H1 (cell line): ENCODE results near the gene ZDHHC23. TPM values are rescaled to one million over a fixed set of nuclear protein-coding genes. Genes with fewer than 3 reads are reported as not detected.

ENCODE experiments used
- CTCF ChIA-PET: fragments of 300-600 bp; sonication (Branson Sonifier 250); formaldehyde crosslinking; loops from one replicate; lab custom pipeline; 2021; ENCODE audit not compliant: partially characterized antibody; lab: Charles Lee
- POLR2A ChIA-PET: fragments of 300-600 bp; sonication (Branson Sonifier 250); formaldehyde crosslinking; loops from one replicate; lab custom pipeline; 2021; ENCODE audit warnings: inconsistent platforms; ENCODE audit not compliant: partially characterized antibody; lab: Charles Lee
- DNase-seq, 2 experiments: peaks; one replicate each; pipeline versions ENCODE4 v3.0.0 to v3.0.0-alpha.2; 2010 to 2022; ENCODE audit warnings: low spot score in 2 of 2, low read depth in 1 of 2, mixed read lengths in 1 of 2
- FAIRE-seq: peaks from 2 replicates; lab custom pipeline; 2011; peaks lifted over from hg19 to GRCh38; lab: Jason Lieb, UNC
- H2AFZ ChIP-seq: 2 replicates; pipeline ENCODE4 v1.8.1; 2012; ENCODE audit warnings: low read length, inconsistent platforms
- H2AK5ac ChIP-seq: 2 replicates; pipeline ENCODE4 v1.6.1; 2013; ENCODE audit warnings: low read depth, low read length
- H2BK120ac ChIP-seq: replicated peaks from 2 replicates; pipeline ENCODE3; 2013; ENCODE audit warnings: low read depth, low read length, inconsistent platforms
- H2BK12ac ChIP-seq: 2 replicates; pipeline ENCODE4 v1.6.1; 2013; ENCODE audit warnings: low read depth, low read length
- H2BK15ac ChIP-seq: 2 replicates; pipeline ENCODE4 v1.6.1; 2013; ENCODE audit warnings: low read length
- H2BK20ac ChIP-seq: 2 replicates; pipeline ENCODE4 v1.6.1; 2013; ENCODE audit warnings: low read length
- H2BK5ac ChIP-seq: 2 replicates; pipeline ENCODE4 v1.6.1; 2013; ENCODE audit warnings: low read depth, low read length
- H3K14ac ChIP-seq: 2 replicates; pipeline ENCODE4 v1.6.1; 2013; ENCODE audit warnings: inconsistent platforms; ENCODE audit not compliant: insufficient read length
- H3K18ac ChIP-seq: 2 replicates; pipeline ENCODE4 v1.6.1; 2013; ENCODE audit warnings: low read length; ENCODE audit errors: extremely low read depth
- H3K23ac ChIP-seq: 2 replicates; pipeline ENCODE4 v1.6.1; 2013; ENCODE audit warnings: inconsistent platforms; ENCODE audit not compliant: insufficient read length
- H3K23me2 ChIP-seq: 2 replicates; pipeline ENCODE4 v1.6.1; 2013; ENCODE audit warnings: low read depth, low read length
- H3K27ac ChIP-seq: 2 replicates; pipeline ENCODE4 v1.6.1; 2011; ENCODE audit warnings: low read depth, low read length, inconsistent platforms
- H3K27me3 ChIP-seq, 4 experiments: replicated peaks in 1 of 4; 1 replicate in 1 of 4; 2 replicates in 3 of 4; pipeline versions ENCODE4 v1.6.1 to v1.8.1; 2011 to 2013; ENCODE audit warnings: low read length in 3 of 4, mild to moderate bottlenecking in 3 of 4, inconsistent platforms in 2 of 4, mixed read lengths in 2 of 4, moderate library complexity in 1 of 4; ENCODE audit not compliant: control insufficient read depth in 3 of 4, insufficient read depth in 3 of 4; ENCODE audit errors: extremely low read depth in 1 of 4
- H3K36me3 ChIP-seq, 4 experiments: 2 replicates each; pipeline versions ENCODE4 v1.6.1 to v1.8.1; 2011 to 2013; ENCODE audit warnings: mild to moderate bottlenecking in 4 of 4, low read length in 3 of 4, moderate library complexity in 2 of 4, control low read depth in 1 of 4, inconsistent platforms in 1 of 4; ENCODE audit not compliant: insufficient read depth in 4 of 4, control insufficient read depth in 2 of 4
- H3K4ac ChIP-seq: replicated peaks from 2 replicates; pipeline ENCODE3; 2013; ENCODE audit warnings: low read length, low read depth, mixed read lengths, inconsistent platforms; ENCODE audit not compliant: insufficient read length
- H3K4me1 ChIP-seq, 4 experiments: replicated peaks in 1 of 4; 1 replicate in 1 of 4; 2 replicates in 3 of 4; pipeline versions ENCODE4 v1.6.1 to v1.8.1; 2011 to 2013; ENCODE audit warnings: low read length in 3 of 4, inconsistent platforms in 2 of 4, mixed read lengths in 1 of 4; ENCODE audit not compliant: insufficient read depth in 4 of 4, control insufficient read depth in 3 of 4
- H3K4me2 ChIP-seq, 2 experiments: 2 replicates each; pipeline versions ENCODE4 v1.6.1 to v1.8.1; 2011 to 2013; ENCODE audit warnings: low read depth in 2 of 2, low read length in 2 of 2, control low read depth in 1 of 2, inconsistent platforms in 1 of 2, mild to moderate bottlenecking in 1 of 2; ENCODE audit not compliant: insufficient read depth in 1 of 2
- H3K4me3 ChIP-seq, 4 experiments: fragments of 200-600, 300-600 bp in 1 of 4; sonication (generic), shearing (Covaris generic), sonication (Bioruptor Twin) in 1 of 4; 2 replicates each; pipeline versions ENCODE4 v1.5.1 to v1.8.1; 2011 to 2016; ENCODE audit warnings: low read length in 4 of 4, low read depth in 3 of 4, control low read depth in 2 of 4, inconsistent platforms in 2 of 4, mild to moderate bottlenecking in 2 of 4, mixed read lengths in 1 of 4, moderate library complexity in 1 of 4; ENCODE audit not compliant: insufficient read depth in 2 of 4; ENCODE audit errors: extremely low read depth in 1 of 4
- H3K56ac ChIP-seq: replicated peaks from 2 replicates; pipeline ENCODE3; 2013; ENCODE audit warnings: low read depth, mild to moderate bottlenecking, mixed read lengths, low read length, inconsistent platforms; ENCODE audit not compliant: insufficient read length
- H3K79me1 ChIP-seq: 2 replicates; pipeline ENCODE4 v1.6.1; 2013; ENCODE audit warnings: low read depth, low read length, control low read depth
- H3K79me2 ChIP-seq, 2 experiments: 2 replicates each; pipeline versions ENCODE4 v1.6.1 to v1.8.1; 2012 to 2013; ENCODE audit warnings: low read length in 2 of 2, mild to moderate bottlenecking in 2 of 2, inconsistent platforms in 1 of 2; ENCODE audit not compliant: insufficient read depth in 2 of 2, control insufficient read depth in 1 of 2
- H3K9ac ChIP-seq, 4 experiments: replicated peaks in 1 of 4; 1 replicate in 1 of 4; 2 replicates in 3 of 4; pipeline versions ENCODE4 v1.6.1 to v1.8.1; 2011 to 2013; ENCODE audit warnings: low read depth in 3 of 4, low read length in 3 of 4, control low read depth in 2 of 4, mild to moderate bottlenecking in 2 of 4, moderate library complexity in 2 of 4, inconsistent platforms in 1 of 4; ENCODE audit errors: extremely low read depth in 1 of 4
- H3K9me3 ChIP-seq, 2 experiments: 2 replicates each; pipeline versions ENCODE4 v1.6.1 to v1.8.1; 2012 to 2013; ENCODE audit warnings: mild to moderate bottlenecking in 2 of 2, moderate library complexity in 2 of 2, control low read depth in 1 of 2, inconsistent platforms in 1 of 2, low read depth in 1 of 2, low read length in 1 of 2, mixed read lengths in 1 of 2; ENCODE audit not compliant: insufficient read depth in 2 of 2
- H4K20me1 ChIP-seq, 2 experiments: replicated peaks in 1 of 2; 2 replicates each; pipeline versions ENCODE3 to v1.8.1; 2011 to 2013; ENCODE audit warnings: inconsistent platforms in 2 of 2, low read length in 2 of 2, mild to moderate bottlenecking in 1 of 2; ENCODE audit not compliant: insufficient read depth in 2 of 2, control insufficient read depth in 1 of 2
- H4K5ac ChIP-seq: 2 replicates; pipeline ENCODE4 v1.6.1; 2013; ENCODE audit warnings: low read length, low read depth, mixed read lengths, inconsistent platforms; ENCODE audit not compliant: insufficient read length
- H4K8ac ChIP-seq: 2 replicates; pipeline ENCODE4 v1.8.0; 2013; ENCODE audit warnings: mild to moderate bottlenecking, moderate library complexity, low read length, inconsistent platforms; ENCODE audit not compliant: insufficient read depth; ENCODE audit errors: extremely low read depth
- H4K91ac ChIP-seq: replicated peaks from 2 replicates; pipeline ENCODE3; 2013; ENCODE audit warnings: low read length, mixed read lengths, inconsistent platforms; ENCODE audit not compliant: insufficient read length
- ASH2L ChIP-seq: fragments of 200-600, 300-600 bp; sonication (generic); IDR thresholded peaks from one replicate; pipeline ENCODE4 v1.7.1; 2017; ENCODE audit warnings: low read length
- ATF2 ChIP-seq: IDR thresholded peaks from 2 replicates; pipeline ENCODE4 v1.6.1; 2012; ENCODE audit warnings: low read length, inconsistent platforms
- CTCF ChIP-seq, 3 experiments: IDR thresholded peaks; 1 replicate in 2 of 3; 2 replicates in 1 of 3; pipeline versions ENCODE4 v1.5.1 to v1.6.1; 2011; ENCODE audit warnings: low read length in 3 of 3, mild to moderate bottlenecking in 3 of 3, inconsistent platforms in 2 of 3, low read depth in 1 of 3, moderate library complexity in 1 of 3; ENCODE audit not compliant: insufficient read depth in 1 of 3; ENCODE audit errors: control extremely low read depth in 1 of 3
- KDM1A ChIP-seq: fragments of 200-600, 300-600 bp; sonication (generic); IDR thresholded peaks from 2 replicates; pipeline ENCODE4 v1.7.1; 2016; ENCODE audit warnings: mild to moderate bottlenecking, low read length, borderline replicate concordance
- MAFK ChIP-seq: IDR thresholded peaks from 2 replicates; pipeline ENCODE4 v1.6.1; 2012; ENCODE audit warnings: low read depth, mild to moderate bottlenecking, improper control_type of control experiment, low read length
- SP1 ChIP-seq: IDR thresholded peaks from 2 replicates; pipeline ENCODE4 v1.6.1; 2011; ENCODE audit warnings: low read depth, low read length
- TCF12 ChIP-seq: IDR thresholded peaks from 2 replicates; pipeline ENCODE4 v1.6.1; 2011; ENCODE audit warnings: low read depth, mild to moderate bottlenecking, low read length
- USF2 ChIP-seq: IDR thresholded peaks from 2 replicates; pipeline ENCODE4 v1.6.1; 2011; ENCODE audit warnings: low read length, improper control_type of control experiment
- ZNF274 ChIP-seq: IDR thresholded peaks from 2 replicates; pipeline ENCODE4 v1.7.0; 2012; ENCODE audit warnings: low read length, borderline replicate concordance; ENCODE audit errors: extremely low read depth
- WGBS, 2 experiments: shearing (Covaris generic) in 1 of 2; methylation state at CpG; one replicate each; pipeline versions ENCODE4 v1.1.6 to v1.1.7; 2013 to 2015; ENCODE audit warnings: low lambda C conversion rate in 2 of 2, mixed read lengths in 2 of 2, inconsistent platforms in 1 of 2, low coverage in 1 of 2, missing lambda C conversion rate in 1 of 2; ENCODE audit not compliant: insufficient replicate concordance in 2 of 2, insufficient coverage in 1 of 2, insufficient read length in 1 of 2; ENCODE audit errors: extremely low coverage in 1 of 2, missing lambda C conversion rate in 1 of 2; 5-methylcytosine and 5-hydroxymethylcytosine counted together
- polyA plus RNA-seq, 7 experiments: library from polyadenylated mRNA; depleted of rRNA in 3 of 7; stranded (reverse) in 5 of 7; unstranded in 2 of 7; fragments of >200 nt in 5 of 7; fragments of 200-250 nt in 2 of 7; gene quantifications; 1 replicate in 5 of 7; 2 replicates in 1 of 7; 4 replicates in 1 of 7; pipeline versions ENCODE4 v1.2.1 to v1.2.3, GENCODE V29; 2011 to 2013; ENCODE audit warnings: missing spikeins in 2 of 7, mixed read lengths in 2 of 7
- total RNA-seq: library from RNA; stranded (reverse); fragmentation: NEBNext Ultra II Directional; extraction: Animal tissue kit (Norgen Biotek cat#: 25700); gene quantifications from 2 replicates; pipeline ENCODE4 v1.2.1, GENCODE V29; 2021

Gene ZDHHC23
- total and polyA plus RNA-seq, 2 of the 8 experiments (the other 6 are each of a cell fraction or from before 2014, with no cell fraction given) = 6.2 to 15.7 TPM

GRCh38 chr3:113963879-113964278, 16.1 kb downstream of the ZDHHC23 start:
- no peak overlapping the region for H2BK20ac ChIP-seq
- no peaks in the 10 kb centered on the region for H3K23me2 ChIP-seq
- H3K23ac ChIP-seq = no peak overlapping the region
- H3K27ac ChIP-seq = no peak overlapping the region
- no peaks in the 10 kb centered on the region for H3K79me1 ChIP-seq
- H2AK5ac ChIP-seq = no peak overlapping the region
- H3K9me3 ChIP-seq = no peaks in the 10 kb centered on the region
- H4K8ac ChIP-seq = no peak overlapping the region
- no peaks in the 10 kb centered on the region for H3K4me1 ChIP-seq
- no peak overlapping the region for H2BK5ac ChIP-seq
- ChIA-PET POLR2A (no interaction called here), CTCF (interaction anchor here (1.6 kb wide), 1 partner anchor 417 kb away, joined by 3 read pairs; no protein-coding TSS in a partner anchor)
- no peak overlapping the region for H4K5ac ChIP-seq
- H2BK120ac ChIP-seq = no peak overlapping the region
- no peak overlapping the region for H2BK15ac ChIP-seq
- no peaks in the 10 kb centered on the region for H3K27me3 ChIP-seq
- H3K18ac ChIP-seq = no peak overlapping the region
- WGBS, 2 experiments = 93% methylated on average over 3 of the region's 3 CpGs; no CpG with 5 or more reads in 1 of the 2 experiments
- DNase-seq (no peak), FAIRE-seq (no peak)
- no peak overlapping the region for H2AFZ ChIP-seq
- H3K14ac ChIP-seq = no peak overlapping the region
- H3K4me3 ChIP-seq = no peak overlapping the region
- no peak overlapping the region for H3K4ac ChIP-seq
- no peak overlapping the region for H4K91ac ChIP-seq
- H3K36me3 ChIP-seq = peaks cover 0 to 10% (median under 1%) of the 10 kb centered on the region in 4 experiments; a peak in 5 of 8 replicates
- no peaks in the 10 kb centered on the region for H4K20me1 ChIP-seq
- H3K9ac ChIP-seq = no peak overlapping the region
- no peaks in the 10 kb centered on the region for H3K79me2 ChIP-seq
- H3K4me2 ChIP-seq = no peak overlapping the region
- no peak overlapping the region for H3K56ac ChIP-seq
- H2BK12ac ChIP-seq = no peak overlapping the region
- TF ChIP-seq MAFK (no peak), TCF12 (no peak), ATF2 (no peak), USF2 (no peak), KDM1A (no peak), CTCF (IDR thresholded peaks at IDR 0.05; ENCODE audit: control extremely low read depth in 1 of 3, insufficient read depth in 1 of 3, low read depth in 1 of 3, low read length in 3 of 3) (no peak), ZNF274 (no peak), ASH2L (no peak), SP1 (no peak)
